Measurements from ENCODE around the gene SART3.

The SART3 gene

DNA sequence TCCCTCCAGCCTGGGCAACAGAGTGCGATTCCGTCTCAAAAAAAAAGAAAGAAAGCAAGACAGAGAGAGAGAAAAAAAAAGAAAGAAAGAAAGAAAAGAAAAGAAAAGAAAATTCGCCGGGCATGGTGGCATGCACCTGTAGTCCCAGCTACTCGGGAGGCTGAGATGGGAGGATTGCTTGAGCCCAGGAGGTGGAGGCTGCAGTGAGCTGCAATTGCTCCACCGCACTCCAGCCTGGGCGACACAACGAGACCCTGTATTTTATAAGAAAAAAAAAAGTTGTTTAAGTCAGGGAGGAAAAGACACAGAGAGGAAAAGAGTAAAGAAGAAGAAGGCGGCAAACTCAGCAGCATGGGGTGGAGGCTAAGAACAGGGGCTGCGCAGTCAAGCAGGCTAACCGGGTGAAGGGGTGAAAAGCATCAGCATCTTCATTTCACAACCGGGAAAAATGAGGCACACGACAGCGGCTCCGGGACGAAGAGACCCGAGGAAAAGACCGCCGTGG, 46.5 kb downstream of the SART3 start:
- ChIA-PET POLR2A (no interaction called here), CTCF (interaction anchor here (1.0 kb wide), 1 partner anchor 23 kb away, joined by 3 read pairs; no protein-coding TSS in a partner anchor)
- DNase-seq (ENCODE audit: low read depth, low spot score): no peak
- TF ChIP-seq, protein P1, sequence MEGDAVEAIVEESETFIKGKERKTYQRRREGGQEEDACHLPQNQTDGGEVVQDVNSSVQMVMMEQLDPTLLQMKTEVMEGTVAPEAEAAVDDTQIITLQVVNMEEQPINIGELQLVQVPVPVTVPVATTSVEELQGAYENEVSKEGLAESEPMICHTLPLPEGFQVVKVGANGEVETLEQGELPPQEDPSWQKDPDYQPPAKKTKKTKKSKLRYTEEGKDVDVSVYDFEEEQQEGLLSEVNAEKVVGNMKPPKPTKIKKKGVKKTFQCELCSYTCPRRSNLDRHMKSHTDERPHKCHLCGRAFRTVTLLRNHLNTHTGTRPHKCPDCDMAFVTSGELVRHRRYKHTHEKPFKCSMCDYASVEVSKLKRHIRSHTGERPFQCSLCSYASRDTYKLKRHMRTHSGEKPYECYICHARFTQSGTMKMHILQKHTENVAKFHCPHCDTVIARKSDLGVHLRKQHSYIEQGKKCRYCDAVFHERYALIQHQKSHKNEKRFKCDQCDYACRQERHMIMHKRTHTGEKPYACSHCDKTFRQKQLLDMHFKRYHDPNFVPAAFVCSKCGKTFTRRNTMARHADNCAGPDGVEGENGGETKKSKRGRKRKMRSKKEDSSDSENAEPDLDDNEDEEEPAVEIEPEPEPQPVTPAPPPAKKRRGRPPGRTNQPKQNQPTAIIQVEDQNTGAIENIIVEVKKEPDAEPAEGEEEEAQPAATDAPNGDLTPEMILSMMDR (IDR thresholded peaks at IDR 0.05; ENCODE audit: insufficient read depth, low read length, missing control alignments): no peak
- H3K4me3 ChIP-seq (ENCODE audit: low read depth, low read length): peak overlapping the region; percentile 51

DNA sequence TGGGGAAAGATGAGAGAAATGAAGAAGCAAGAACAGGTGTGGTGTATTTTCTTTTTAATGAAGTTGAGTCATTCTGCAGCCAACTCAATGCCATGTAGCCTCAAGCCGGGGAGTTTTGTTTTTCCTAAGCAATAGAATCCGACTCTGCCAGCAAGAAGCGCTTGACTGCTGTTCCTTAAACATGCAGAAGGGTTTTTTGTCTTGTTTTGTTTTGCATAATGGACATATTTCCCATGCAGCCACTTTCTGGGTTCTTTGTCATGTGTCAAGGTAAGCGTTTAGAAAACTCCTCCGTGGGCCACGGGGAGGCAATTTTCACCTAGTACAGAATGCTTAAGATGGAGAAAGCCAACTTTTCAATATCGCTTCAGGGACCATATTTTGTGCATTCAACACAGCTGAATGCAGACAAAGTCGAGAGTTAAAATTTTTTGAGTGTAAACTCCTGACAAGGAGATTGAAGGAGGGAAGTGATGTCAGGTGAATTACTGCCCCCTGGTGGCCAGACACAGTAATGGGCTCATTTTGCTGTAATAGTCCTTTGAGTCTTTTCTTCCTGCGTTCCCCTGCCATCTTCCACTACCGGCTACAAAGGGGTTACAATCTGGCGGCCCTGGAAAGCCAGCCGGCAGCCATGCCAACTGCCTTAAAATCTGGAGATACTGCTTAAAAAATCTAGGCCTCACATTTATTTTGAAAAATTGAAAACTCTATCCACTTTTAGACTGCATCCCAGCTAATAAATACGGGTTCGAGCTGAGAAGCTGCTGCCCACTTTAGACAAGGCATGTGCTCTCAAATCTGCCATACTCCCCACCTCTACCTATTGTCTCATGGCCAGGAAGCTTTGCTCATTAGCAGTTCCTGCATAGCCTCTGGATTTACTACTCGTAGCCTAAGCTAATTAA, 49.1 kb downstream of the SART3 start:
- H3K4me3 ChIP-seq (ENCODE audit: low read depth, low read length): no peak overlapping the region
- DNase-seq (ENCODE audit: low read depth, low spot score): peak; percentile 10

GRCh38 chr12:108510836-108511235, 50.1 kb downstream of the SART3 start:
- DNase-seq (ENCODE audit: low read depth, low spot score): no peak
- ChIA-PET CTCF (interaction anchor here (0.8 kb wide), 1 partner anchor 842 kb away, joined by 3 read pairs; no protein-coding TSS in a partner anchor), POLR2A (no interaction called here)
- H3K4me3 ChIP-seq (ENCODE audit: low read depth, low read length): no peak overlapping the region
- TF ChIP-seq, protein P1 (IDR thresholded peaks at IDR 0.05; ENCODE audit: insufficient read depth, low read length, missing control alignments): no peak

More for the DNA sequence above, 49.1 kb downstream of the SART3 start:
- ChIA-PET POLR2A (no interaction called here), CTCF (interaction anchor here (0.7 to 2.8 kb wide), 23 partner anchors 10 to 841 kb away, joined by 3 to 20 read pairs (median 5); no protein-coding TSS in a partner anchor)
- TF ChIP-seq, protein P1 (IDR thresholded peaks at IDR 0.05; ENCODE audit: insufficient read depth, low read length, missing control alignments): peak; percentile 75

DNA sequence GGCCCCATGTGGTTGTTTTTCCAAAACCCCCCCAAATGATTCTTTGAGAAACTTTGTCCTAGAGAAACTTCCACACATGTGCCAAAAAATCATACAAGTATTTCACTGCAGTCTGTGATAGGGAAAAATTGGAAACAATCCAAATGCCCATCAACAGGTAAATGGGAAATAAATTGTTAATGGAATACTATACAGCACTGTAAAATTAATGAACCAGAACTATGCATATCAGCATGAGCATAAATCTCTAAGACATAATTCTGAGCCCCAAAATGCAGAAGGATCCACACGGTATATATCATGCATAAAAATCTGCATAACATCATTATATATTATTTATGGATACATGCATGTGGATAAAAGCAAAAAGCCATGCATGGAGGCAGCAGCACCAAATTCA, 51.2 kb downstream of the SART3 start:
- TF ChIP-seq, protein P1 (IDR thresholded peaks at IDR 0.05; ENCODE audit: insufficient read depth, low read length, missing control alignments): no peak
- POLR2A ChIA-PET: no interaction called here
- DNase-seq (ENCODE audit: low read depth, low spot score): no peak
- CTCF ChIA-PET: interaction anchor here (1.3 to 1.5 kb wide), 2 partner anchors 9 to 592 kb away, joined by 3 to 4 read pairs; no protein-coding TSS in a partner anchor
- no peak overlapping the region for H3K4me3 ChIP-seq (ENCODE audit: low read depth, low read length)

DNA sequence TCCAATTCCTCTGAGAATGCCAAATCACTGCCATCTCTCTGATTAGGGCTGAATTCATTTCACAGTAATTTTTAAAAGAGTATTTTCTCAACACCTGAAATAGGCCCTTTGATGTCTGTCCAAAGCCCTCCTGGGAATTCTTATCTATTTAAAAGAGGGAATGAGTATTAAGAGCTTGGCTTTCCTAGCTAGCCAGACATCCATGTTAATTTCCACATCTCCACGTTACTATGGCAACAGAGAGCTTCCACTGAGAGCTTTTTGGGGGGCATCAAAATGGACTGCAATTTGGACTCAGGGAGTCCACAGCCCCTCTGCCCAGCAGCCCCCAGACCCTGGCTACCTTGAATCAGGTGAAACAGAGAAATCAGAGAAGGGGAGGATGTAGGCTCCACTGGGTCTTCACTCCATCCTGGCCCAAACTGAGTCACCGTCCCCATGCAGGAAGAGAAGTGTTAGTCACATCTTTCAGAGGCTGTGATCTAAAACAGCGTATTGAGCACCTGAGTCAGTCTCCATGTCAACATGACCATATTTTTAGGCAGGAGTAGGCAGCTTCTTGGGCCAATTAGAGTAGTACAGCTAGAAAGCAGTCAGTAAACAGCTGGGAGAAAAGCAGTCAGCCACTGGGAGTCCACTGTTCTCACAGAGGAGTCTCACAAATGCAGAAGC, 52.9 kb downstream of the SART3 start:
- DNase-seq (ENCODE audit: low read depth, low spot score): no peak
- TF ChIP-seq, protein P1 (IDR thresholded peaks at IDR 0.05; ENCODE audit: insufficient read depth, low read length, missing control alignments): no peak
- no peak overlapping the region for H3K4me3 ChIP-seq (ENCODE audit: low read depth, low read length)
- ChIA-PET CTCF (interaction anchor here (1.5 kb wide), 1 partner anchor 590 kb away, joined by 4 read pairs; no protein-coding TSS in a partner anchor), POLR2A (no interaction called here)

- CTCF ChIA-PET: no interaction called here
- TF ChIP-seq, protein P1 (IDR thresholded peaks at IDR 0.05; ENCODE audit: insufficient read depth, low read length, missing control alignments): no peak
- H3K4me3 ChIP-seq (ENCODE audit: low read depth, low read length): no peak overlapping the region
- POLR2A ChIA-PET: no interaction called here
- DNase-seq (ENCODE audit: low read depth, low spot score): no peak
Observed at GRCh38 chr12:108505129-108505528, 55.8 kb downstream of the SART3 start.

Measured in AG04449 (cell line).